Muscle layer of colon (tissue), 2 donors: ENCODE measurements around the gene NOP14.
"Not testable (repeated sequence)": the region's sequence is repeated elsewhere in the genome, so short reads cannot be mapped to it uniquely, and the experiment has no call there.

Experiments used
- H3K27ac ChIP-seq: one replicate; pipeline ENCODE4 v1.7.0; 2013; ENCODE audit warnings: low read depth, mild to moderate bottlenecking, low read length, moderate library complexity
- H3K27me3 ChIP-seq, 2 donors: one replicate each; pipeline ENCODE4 v1.7.0; 2013; ENCODE audit warnings: low read length in 2 of 2, mild to moderate bottlenecking in 2 of 2; ENCODE audit not compliant: insufficient read depth in 2 of 2, control insufficient read depth in 1 of 2
- H3K36me3 ChIP-seq: one replicate; pipeline ENCODE4 v1.7.0; 2013; ENCODE audit warnings: mild to moderate bottlenecking, low read length; ENCODE audit not compliant: insufficient read depth
- H3K4me1 ChIP-seq: one replicate; pipeline ENCODE4 v1.7.0; 2013; ENCODE audit warnings: mild to moderate bottlenecking, low read length; ENCODE audit not compliant: insufficient read depth
- H3K4me3 ChIP-seq, 2 donors: one replicate each; pipeline ENCODE4 v1.7.0; 2013; ENCODE audit warnings: low read length in 2 of 2, low read depth in 1 of 2, mild to moderate bottlenecking in 1 of 2, moderate library complexity in 1 of 2
- H3K9ac ChIP-seq: one replicate; pipeline ENCODE4 v1.7.0; 2013; ENCODE audit warnings: low read length
- H3K9me3 ChIP-seq: one replicate; pipeline ENCODE4 v1.7.0; 2013; ENCODE audit warnings: mild to moderate bottlenecking, low read length
- donor health status: abdominal sarcoma.
- donor health status: Adenocarcinoma of cecum.

Gene NOP14

DNA sequence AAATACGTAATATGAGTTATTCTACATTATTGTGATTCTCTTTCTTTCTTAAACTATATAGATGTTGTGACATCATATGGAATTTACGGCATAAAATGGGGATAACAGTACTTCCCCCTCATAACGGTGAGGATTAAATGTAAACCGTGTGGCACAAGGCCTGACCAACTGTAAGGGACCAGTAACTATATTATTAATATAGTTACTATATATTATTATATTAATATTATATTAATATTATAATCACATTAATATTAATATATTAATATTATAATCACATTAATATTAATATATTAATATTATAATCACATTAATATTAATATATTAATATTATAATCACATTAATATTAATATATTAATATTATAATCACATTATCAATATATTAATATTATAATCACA lies 2.8 kb downstream of the NOP14 start:
- Histone ChIP-seq H3K4me1 (peaks cover 25% of the 10 kb centered on the region), H3K36me3 (peaks cover 21% of the 10 kb centered on the region)
- H3K4me3 ChIP-seq, H3K27ac ChIP-seq, H3K9ac ChIP-seq, H3K27me3 ChIP-seq, H3K9me3 ChIP-seq: not testable (repeated sequence)

DNA sequence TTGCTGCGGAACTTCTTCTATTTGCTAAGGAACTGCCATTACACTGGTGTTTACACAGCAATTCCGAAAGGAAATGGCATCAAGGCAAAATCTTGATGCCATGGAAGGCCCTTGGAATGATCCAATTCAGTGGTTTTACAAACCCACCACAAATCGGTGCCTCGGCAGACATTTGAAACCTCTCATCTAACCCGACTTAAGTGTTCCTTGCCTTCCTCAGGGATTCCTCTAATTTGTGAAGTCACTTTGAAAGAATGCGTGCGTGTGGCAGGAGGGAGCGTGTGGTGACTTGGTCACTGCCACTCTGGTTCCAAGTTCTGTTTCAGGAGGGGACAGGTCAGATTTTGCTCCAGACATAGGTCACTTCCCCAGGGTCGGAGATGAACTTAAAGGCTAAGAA lies 4.8 kb downstream of the NOP14 start:
- Histone ChIP-seq H3K9me3 (no peaks in the 10 kb centered on the region), H3K4me3 (no peak overlapping the region), H3K4me1 (peaks cover 14% of the 10 kb centered on the region), H3K9ac (no peak overlapping the region), H3K27ac (no peak overlapping the region), H3K36me3 (peaks cover 33% of the 10 kb centered on the region), H3K27me3 (no peaks in the 10 kb centered on the region)

DNA sequence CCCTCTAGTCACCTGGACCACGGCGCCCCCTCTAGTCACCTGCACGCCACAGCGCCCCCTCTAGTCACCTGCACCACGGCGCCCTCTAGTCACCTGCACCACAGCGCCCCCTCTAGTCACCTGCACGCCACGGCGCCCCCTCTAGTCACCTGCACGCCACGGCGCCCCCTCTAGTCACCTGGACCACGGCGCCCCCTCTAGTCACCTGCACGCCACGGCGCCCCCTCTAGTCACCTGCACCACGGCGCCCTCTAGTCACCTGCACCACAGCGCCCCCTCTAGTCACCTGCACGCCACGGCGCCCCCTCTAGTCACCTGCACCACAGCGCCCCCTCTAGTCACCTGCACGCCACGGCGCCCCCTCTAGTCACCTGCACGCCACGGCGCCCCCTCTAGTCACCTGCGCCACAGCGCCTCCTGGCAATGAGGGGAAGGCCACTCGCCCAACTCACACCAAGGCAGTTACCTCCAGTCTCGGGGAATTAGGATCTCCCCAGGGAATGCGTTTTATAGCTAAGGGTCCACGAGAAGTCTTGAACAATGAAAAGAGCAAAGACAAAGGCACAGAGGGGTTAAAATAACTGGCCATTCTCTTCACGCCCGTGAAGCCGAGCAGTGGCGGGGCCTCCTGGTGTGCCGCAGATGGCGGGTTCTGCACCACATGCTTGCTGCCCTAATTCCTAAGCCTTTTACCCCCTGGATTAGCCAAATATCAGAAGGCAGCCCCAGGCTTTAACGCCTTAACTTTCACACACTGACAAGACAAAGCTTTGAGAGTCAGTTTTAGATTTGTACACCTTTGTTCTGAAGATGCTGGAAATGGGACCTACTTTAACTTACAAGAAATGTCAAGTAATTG lies 7.8 kb downstream of the NOP14 start:
- not testable (repeated sequence) for H3K27ac ChIP-seq, H3K9ac ChIP-seq, H3K4me3 ChIP-seq, H3K9me3 ChIP-seq, H3K4me1 ChIP-seq, H3K27me3 ChIP-seq
- H3K36me3 ChIP-seq: peaks cover 57% of the 10 kb centered on the region

DNA sequence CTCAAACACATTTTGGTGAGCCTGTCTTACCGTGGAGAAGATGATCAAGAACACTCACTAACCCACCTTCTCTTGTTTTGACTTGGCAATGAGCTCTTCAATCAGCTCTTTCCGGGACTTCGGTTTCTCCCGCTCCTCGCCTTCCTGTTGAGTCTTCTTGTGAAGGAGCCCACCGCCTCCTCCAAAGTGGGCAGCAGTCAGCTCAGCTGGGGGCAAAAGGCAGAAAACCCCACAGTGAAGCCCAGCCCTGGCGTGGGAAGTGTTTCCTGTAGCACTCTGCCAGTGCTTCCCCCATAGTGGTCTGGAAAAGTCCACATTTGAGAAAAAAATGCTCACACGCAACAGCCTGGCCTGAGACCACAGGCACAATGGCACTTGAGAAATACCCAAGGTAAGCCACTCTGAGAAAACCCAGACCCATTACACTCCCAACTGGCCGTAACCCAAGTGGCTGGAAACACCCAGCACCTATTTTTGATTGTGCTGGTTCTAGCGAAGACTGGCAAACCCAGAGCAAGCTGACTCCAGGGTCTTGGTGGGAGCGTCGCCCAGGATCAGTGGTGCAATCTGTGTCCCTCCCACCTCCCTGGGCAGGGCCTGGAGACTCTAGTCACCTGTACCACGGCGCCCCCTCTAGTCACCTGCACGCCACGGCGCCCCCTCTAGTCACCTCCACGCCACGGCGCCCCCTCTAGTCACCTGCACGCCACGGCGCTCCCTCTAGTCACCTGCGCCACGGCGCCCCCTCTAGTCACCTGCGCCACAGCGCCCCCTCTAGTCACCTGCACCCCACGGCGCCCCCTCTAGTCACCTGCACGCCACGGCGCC lies 8.6 kb downstream of the NOP14 start:
- no peak overlapping the region for H3K9ac ChIP-seq
- H3K36me3 ChIP-seq: peaks cover 66% of the 10 kb centered on the region
- no peaks in the 10 kb centered on the region for H3K27me3 ChIP-seq
- no peaks in the 10 kb centered on the region for H3K4me1 ChIP-seq
- no peaks in the 10 kb centered on the region for H3K9me3 ChIP-seq
- H3K4me3 ChIP-seq: no peak overlapping the region
- H3K27ac ChIP-seq: no peak overlapping the region

GRCh38 chr4:2953496-2953895 lies 9.7 kb downstream of the NOP14 start:
- Histone ChIP-seq H3K36me3 (peaks cover 76% of the 10 kb centered on the region), H3K9ac (no peak overlapping the region), H3K9me3 (no peaks in the 10 kb centered on the region), H3K27ac (no peak overlapping the region), H3K27me3 (no peaks in the 10 kb centered on the region), H3K4me1 (no peaks in the 10 kb centered on the region), H3K4me3 (no peak overlapping the region)

GRCh38 chr4:2950221-2950989 lies 12.8 kb downstream of the NOP14 start:
- Histone ChIP-seq H3K27me3 (no peaks in the 10 kb centered on the region), H3K27ac (no peak overlapping the region), H3K9ac (no peak overlapping the region), H3K4me1 (no peaks in the 10 kb centered on the region), H3K9me3 (no peaks in the 10 kb centered on the region), H3K4me3 (no peak overlapping the region), H3K36me3 (peaks cover 78% of the 10 kb centered on the region)

GRCh38 chr4:2949782-2950125 lies 13.5 kb downstream of the NOP14 start:
- H3K27ac ChIP-seq: no peak overlapping the region
- peaks cover 84% of the 10 kb centered on the region for H3K36me3 ChIP-seq
- H3K4me3 ChIP-seq: no peak overlapping the region

DNA sequence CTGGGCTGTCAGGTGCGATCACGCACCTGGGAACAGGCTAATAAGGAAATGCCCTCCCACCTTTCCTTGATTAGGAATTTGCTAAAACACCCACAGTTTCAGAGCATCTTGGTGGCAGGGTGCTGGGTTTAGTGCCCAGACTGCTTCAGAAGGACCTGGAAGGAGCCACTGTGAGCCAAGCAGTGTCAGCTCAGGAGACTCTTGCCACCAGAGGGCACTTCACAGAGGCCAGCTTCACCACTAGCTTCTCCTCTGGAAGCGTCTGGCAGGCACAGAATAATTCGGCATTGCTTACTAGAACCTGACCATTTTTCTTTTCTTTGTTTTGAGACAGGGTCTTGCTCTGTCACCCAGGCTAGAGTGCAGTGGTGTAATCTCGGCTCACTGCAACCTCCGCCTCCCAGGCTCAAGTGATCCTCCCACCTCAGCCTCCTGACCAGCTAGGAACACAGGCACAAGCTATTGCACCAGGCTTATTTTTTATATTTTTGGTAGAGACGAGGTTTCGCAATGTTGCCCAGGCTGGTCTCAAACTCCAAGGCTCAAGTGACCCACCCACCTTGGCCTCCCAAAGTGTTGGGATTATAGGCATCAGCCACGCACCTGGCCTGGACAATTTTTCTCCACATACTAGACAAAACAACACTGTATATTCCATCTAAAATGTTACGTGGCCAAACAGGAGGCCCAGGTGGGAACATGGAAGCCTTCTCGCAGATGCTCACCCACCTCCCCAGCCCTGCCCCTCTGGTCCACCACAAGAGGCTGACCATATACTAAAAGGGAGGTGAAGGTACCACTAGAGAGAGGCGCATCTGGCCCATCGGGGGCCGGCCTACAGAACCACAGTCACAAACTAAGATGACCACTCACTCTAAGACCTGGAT lies 14.1 kb downstream of the NOP14 start:
- no peaks in the 10 kb centered on the region for H3K9me3 ChIP-seq
- no peak overlapping the region for H3K9ac ChIP-seq
- no peaks in the 10 kb centered on the region for H3K4me1 ChIP-seq
- H3K27ac ChIP-seq: no peak overlapping the region
- H3K4me3 ChIP-seq: no peak overlapping the region
- no peaks in the 10 kb centered on the region for H3K27me3 ChIP-seq
- H3K36me3 ChIP-seq: peaks cover 83% of the 10 kb centered on the region

More at GRCh38 chr4:2949782-2950125, 13.5 kb downstream of the NOP14 start:
- no peaks in the 10 kb centered on the region for H3K4me1 ChIP-seq
- H3K9me3 ChIP-seq: no peaks in the 10 kb centered on the region
- no peak overlapping the region for H3K9ac ChIP-seq
- H3K27me3 ChIP-seq: no peaks in the 10 kb centered on the region

- Histone ChIP-seq H3K9me3 (no peaks in the 10 kb centered on the region), H3K27ac (no peak overlapping the region), H3K9ac (no peak overlapping the region), H3K4me3 (no peak overlapping the region), H3K4me1 (no peaks in the 10 kb centered on the region), H3K36me3 (peaks cover 70% of the 10 kb centered on the region), H3K27me3 (no peaks in the 10 kb centered on the region)
Observed at GRCh38 chr4:2947926-2948325, 15.3 kb downstream of the NOP14 start.

DNA sequence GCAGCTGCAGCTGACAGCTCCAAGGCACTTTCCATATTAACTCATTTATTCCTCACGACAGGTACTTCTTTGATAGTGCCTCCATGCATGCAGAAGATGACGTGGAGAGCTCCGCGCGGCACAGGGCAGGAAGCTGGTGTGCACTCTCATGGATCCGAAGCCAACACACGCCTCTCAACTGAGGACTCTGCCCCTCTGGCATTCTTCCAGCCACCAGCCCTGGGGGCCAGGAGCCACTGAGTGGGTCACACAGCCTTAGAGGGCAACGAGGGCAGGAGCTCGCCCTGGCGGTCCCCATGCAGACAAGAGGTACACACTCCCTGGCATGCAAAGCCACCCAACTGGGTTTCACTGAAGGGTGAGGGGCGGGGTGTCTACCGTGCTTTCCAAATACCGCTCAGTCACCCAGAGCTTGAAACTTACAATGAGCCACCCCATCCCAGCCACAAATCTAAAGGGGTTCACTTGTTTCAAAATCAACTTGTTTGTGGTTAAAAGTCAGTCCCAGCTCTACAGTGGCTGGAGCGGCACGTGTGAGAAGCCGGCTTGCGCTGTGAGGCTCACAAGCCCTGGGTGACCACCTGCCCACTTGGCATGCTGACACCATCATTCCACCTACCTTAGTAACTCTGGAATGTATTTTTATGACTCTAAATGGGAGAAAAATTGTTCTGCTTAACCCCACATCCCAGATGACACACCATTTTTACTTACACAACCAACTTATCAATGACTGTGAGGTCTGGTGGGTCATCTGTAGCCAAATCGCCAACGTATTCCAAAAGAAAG lies 16.2 kb downstream of the NOP14 start:
- Histone ChIP-seq H3K27me3 (no peaks in the 10 kb centered on the region), H3K4me1 (no peaks in the 10 kb centered on the region), H3K27ac (no peak overlapping the region), H3K9me3 (no peaks in the 10 kb centered on the region), H3K9ac (no peak overlapping the region), H3K36me3 (peaks cover 67% of the 10 kb centered on the region), H3K4me3 (no peak overlapping the region)
